GM12878 (cell line): Measurements from ENCODE around the gene HOXD13. TPM values are rescaled to one million over a fixed set of nuclear protein-coding genes. Genes with fewer than 3 reads are reported as not detected.

Experiments
- ATAC-seq: fragments of 200-7000 bp; cut with Tn5 transposase; 3 replicates; pipeline ENCODE4 v1.9.1; 2020; ENCODE audit warnings: mild to moderate bottlenecking, moderate library complexity
- BruUV-seq: library from RNA; stranded (reverse); fragments of 400-500 nt; replicated peaks from 2 replicates; lab custom pipeline; 2021; lab: Mats Ljungman, UMichigan
- CTCF ChIA-PET: fragments of 300-600 bp; sonication (Branson Sonifier 250); formaldehyde crosslinking; extraction: SDS; loops from one replicate; lab custom pipeline; 2021; ENCODE audit warnings: inconsistent platforms; lab: Yijun Ruan, JAX
- POLR2A ChIA-PET: fragments of 350-600 bp; formaldehyde crosslinking; extraction: SDS; loops from one replicate; lab custom pipeline; 2021; ENCODE audit warnings: inconsistent platforms; lab: Charles Lee
- RAD21 ChIA-PET: fragments of 300-600 bp; sonication (Branson Sonifier 250); formaldehyde crosslinking; loops from one replicate; lab custom pipeline; 2023; ENCODE audit warnings: antibody characterized with exemption; ENCODE audit not compliant: unreplicated experiment; lab: Charles Lee
- SMC1A ChIA-PET: fragments of 300-600 bp; sonication (Branson Sonifier 250); formaldehyde crosslinking; loops from one replicate; lab custom pipeline; 2023; ENCODE audit not compliant: unreplicated experiment, uncharacterized antibody; lab: Charles Lee
- DNase-seq: peaks from one replicate; pipeline ENCODE4 v3.0.0-alpha.2; 2011; ENCODE audit warnings: low read depth, low spot score
- FAIRE-seq: peaks from 3 replicates; lab custom pipeline; 2011; peaks lifted over from hg19 to GRCh38; lab: Jason Lieb, UNC
- H2AFZ ChIP-seq: 2 replicates; pipeline ENCODE4 v1.6.0; 2011; ENCODE audit warnings: low read depth, low read length, control low read depth; ENCODE audit not compliant: control insufficient read depth
- H3K27ac ChIP-seq: 2 replicates; pipeline ENCODE4 v1.5.1; 2011; ENCODE audit warnings: control low read depth; ENCODE audit not compliant: control insufficient read depth, insufficient read depth
- H3K27me3 ChIP-seq, 2 experiments: replicated peaks in 1 of 2; 2 replicates each; pipeline versions ENCODE4 v1.6.0 to v1.6.1; 2011; ENCODE audit warnings: low read length in 1 of 2; ENCODE audit not compliant: control insufficient read depth in 2 of 2, insufficient read depth in 2 of 2
- H3K36me3 ChIP-seq, 2 experiments: 2 replicates each; pipeline ENCODE4 v1.5.1; 2011; ENCODE audit warnings: low read length in 1 of 2; ENCODE audit not compliant: control insufficient read depth in 2 of 2, insufficient read depth in 2 of 2
- H3K4me1 ChIP-seq: 2 replicates; pipeline ENCODE4 v1.6.1; 2011; ENCODE audit warnings: mild to moderate bottlenecking, low read length, moderate library complexity, mixed read lengths; ENCODE audit not compliant: control insufficient read depth, insufficient read depth
- H3K4me2 ChIP-seq: 2 replicates; pipeline ENCODE4 v1.6.0; 2011; ENCODE audit warnings: control low read depth; ENCODE audit not compliant: control insufficient read depth, insufficient read depth
- H3K4me3 ChIP-seq: fragments of 200-600 bp; sonication (generic); 2 replicates; pipeline ENCODE4 v1.5.1; 2016
- H3K79me2 ChIP-seq: 2 replicates; pipeline ENCODE4 v1.6.0; 2011; ENCODE audit warnings: low read length; ENCODE audit not compliant: control insufficient read depth, insufficient read depth
- H3K9ac ChIP-seq: 2 replicates; pipeline ENCODE4 v1.8.0; 2011; ENCODE audit warnings: low read length, control low read depth, mixed read lengths; ENCODE audit not compliant: control insufficient read depth, insufficient read depth
- H3K9me3 ChIP-seq: replicated peaks from 3 replicates; pipeline ENCODE4 v1.5.1; 2011; ENCODE audit warnings: mild to moderate bottlenecking, low read length; ENCODE audit not compliant: control insufficient read depth, insufficient read depth
- H4K20me1 ChIP-seq: 2 replicates; pipeline ENCODE4 v1.6.0; 2011; ENCODE audit not compliant: control insufficient read depth, insufficient read depth
- CEBPZ ChIP-seq: fragments of 150-350 bp; IDR thresholded peaks from 2 replicates; pipeline ENCODE4 v1.6.1; 2016; ENCODE audit warnings: low read depth, low read length
- CHD1 ChIP-seq: IDR thresholded peaks from 2 replicates; pipeline ENCODE4 v1.6.1; 2012; ENCODE audit warnings: low read depth, low read length, improper control_type of control experiment
- MTA3 ChIP-seq: IDR thresholded peaks from 2 replicates; pipeline ENCODE4 v1.6.1; 2012; ENCODE audit warnings: low read length, inconsistent platforms, borderline replicate concordance
- MYB ChIP-seq: fragments of 150-350 bp; IDR thresholded peaks from 2 replicates; pipeline ENCODE4 v1.6.1; 2014; ENCODE audit warnings: mild to moderate bottlenecking, low read depth, low read length, borderline replicate concordance
- PAX8 ChIP-seq: fragments of 450-650 bp; IDR thresholded peaks from 2 replicates; pipeline ENCODE4 v1.6.1; 2017; ENCODE audit warnings: mild to moderate bottlenecking, moderate library complexity
- POLR2A ChIP-seq: IDR thresholded peaks from 2 replicates; pipeline ENCODE4 v1.6.1; 2011; ENCODE audit warnings: low read depth, mild to moderate bottlenecking, low read length
- RFX5 ChIP-seq: IDR thresholded peaks from 2 replicates; pipeline ENCODE4 v1.6.1; 2011; ENCODE audit warnings: low read depth, low read length, improper control_type of control experiment
- SMAD5 ChIP-seq: IDR thresholded peaks from 2 replicates; pipeline ENCODE4 v1.6.1; 2016; ENCODE audit warnings: antibody characterized with exemption, low read depth
- SPI1 ChIP-seq: IDR thresholded peaks from 2 replicates; pipeline ENCODE4 v1.6.1; 2011; ENCODE audit warnings: low read depth, mild to moderate bottlenecking, low read length, moderate library complexity, borderline replicate concordance; ENCODE audit not compliant: insufficient read depth
- SRF ChIP-seq, 2 experiments: IDR thresholded peaks; 2 replicates each; pipeline ENCODE4 v1.6.1; 2011; ENCODE audit warnings: low read depth in 2 of 2, low read length in 2 of 2, mild to moderate bottlenecking in 1 of 2, moderate library complexity in 1 of 2
- TCF7 ChIP-seq: IDR thresholded peaks from 2 replicates; pipeline ENCODE4 v1.6.1; 2014; ENCODE audit warnings: antibody characterized with exemption, borderline replicate concordance
- WGBS: methylation state at CpG from one replicate; pipeline ENCODE4 v1.1.6; 2016; ENCODE audit warnings: low lambda C conversion rate; ENCODE audit not compliant: insufficient replicate concordance, insufficient coverage; ENCODE audit errors: missing lambda C conversion rate; 5-methylcytosine and 5-hydroxymethylcytosine counted together
- in situ Hi-C: fragments of 300-500 bp; cut with MboI; formaldehyde crosslinking; loops from 9 replicates; pipeline ENCODE4 v1.14.3; 2018; ENCODE audit warnings: mixed read lengths
- intact Hi-C: fragments of 100-400 bp; cut with micrococcal nuclease; formaldehyde crosslinking; loops from one replicate; pipeline ENCODE4 v1.14.2; 2022; ENCODE audit not compliant: unreplicated experiment
- polyA plus RNA-seq, 11 experiments: library from polyadenylated mRNA; depleted of rRNA in 4 of 11; unstranded in 6 of 11; stranded (reverse) in 5 of 11; fragments of >200 nt; fragmentation: Nextera tagmentation in 4 of 11; fragmentation: Illumina TruSeq in 1 of 11; extraction: Ambion mirVana in 4 of 11; extraction: Trizol in 1 of 11; gene quantifications; 1 replicate in 1 of 11; 2 replicates in 10 of 11; pipeline versions ENCODE4 v1.2.1 to v1.2.3, GENCODE V29; 2011 to 2016; ENCODE audit warnings: inconsistent platforms in 2 of 11, missing spikeins in 2 of 11, low read depth in 1 of 11
- total RNA-seq, 4 experiments: library from RNA; depleted of rRNA in 3 of 4; stranded (reverse); fragments of >200 nt in 3 of 4; fragmentation: Illumina TruSeq in 1 of 4; extraction: Trizol in 1 of 4; gene quantifications; 2 replicates each; pipeline versions ENCODE4 v1.2.1 to v1.2.3, GENCODE V29; 2013 to 2021

The HOXD13 gene
- total and polyA plus RNA-seq, 10 of the 15 experiments (the other 5 are each of a cell fraction or from before 2014, with no cell fraction given): not detected

DNA sequence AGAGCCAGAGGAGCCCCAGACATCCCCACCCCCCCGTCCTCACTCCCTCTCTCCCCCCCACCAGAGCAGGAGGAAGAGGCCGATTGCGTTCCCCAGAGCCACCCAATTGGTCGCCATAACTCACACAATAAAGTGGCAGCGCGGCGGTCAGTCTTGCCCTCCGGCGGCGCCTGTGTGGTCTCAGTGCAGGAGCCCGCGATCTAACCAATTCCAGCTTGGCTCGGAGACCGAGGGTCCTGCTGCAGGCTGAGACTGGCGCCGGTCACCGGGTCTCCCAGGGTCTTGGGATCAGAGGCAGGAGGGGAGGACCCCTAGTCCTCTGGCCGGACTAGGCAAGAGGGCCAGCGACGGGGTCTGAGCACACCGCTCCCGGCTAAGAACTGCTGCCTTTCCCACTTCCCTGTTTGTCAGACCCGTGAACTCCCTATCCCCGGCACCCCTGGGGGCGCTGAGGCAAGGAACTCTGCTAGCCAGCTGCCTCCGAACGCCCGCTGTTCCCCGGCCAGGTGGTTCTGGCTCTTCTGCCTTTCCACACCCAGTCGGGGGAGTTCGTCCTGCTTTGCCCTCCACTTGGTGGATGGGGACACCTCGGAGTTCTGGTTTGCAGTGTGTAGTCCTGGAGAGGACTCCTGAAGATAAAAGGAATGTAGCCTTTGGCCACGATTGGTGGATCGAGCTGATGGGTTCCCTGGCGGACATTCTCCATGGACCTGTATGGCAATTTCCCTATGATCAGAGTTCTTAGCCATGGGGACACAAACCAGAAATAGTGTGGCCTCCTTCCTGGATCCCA is 6.0 kb downstream of the HOXD13 start:
- RAD21 ChIA-PET: interaction anchor here (0.7 to 3.0 kb wide), 4 partner anchors 409 to 847 kb away, joined by 3 to 50 read pairs (median 6); no protein-coding TSS in a partner anchor
- H3K36me3 ChIP-seq: no peaks in the 10 kb centered on the region
- in situ Hi-C loops (loop anchor here (5.0 kb wide), 2 partner anchors 411 to 731 kb away; no protein-coding TSS in a partner anchor), intact Hi-C loops (no loop called here)
- no peak overlapping the region for H3K4me2 ChIP-seq
- TF ChIP-seq RFX5: no peak
- TF ChIP-seq PAX8: no peak
- TF ChIP-seq MTA3: no peak
- TF ChIP-seq TCF7: no peak
- no peak for TF ChIP-seq MYB
- no peak for TF ChIP-seq SPI1
- no peak for TF ChIP-seq CHD1
- no peak for TF ChIP-seq SMAD5
- TF ChIP-seq SRF (IDR thresholded peaks at IDR 0.05; ENCODE audit: low read depth in 2 of 2, low read length in 2 of 2): no peak
- no peak for TF ChIP-seq POLR2A
- no peak for TF ChIP-seq CEBPZ
- SMC1A ChIA-PET: interaction anchor here (0.8 to 4.7 kb wide), 2 partner anchors 409 to 416 kb away, joined by 3 to 56 read pairs; no protein-coding TSS in a partner anchor
- no peak overlapping the region for H3K4me3 ChIP-seq
- no peaks in the 10 kb centered on the region for H4K20me1 ChIP-seq
- POLR2A ChIA-PET: no interaction called here
- H3K79me2 ChIP-seq: no peaks in the 10 kb centered on the region
- 22% methylated on average over 35 of the region's 35 CpGs for WGBS
- no peak overlapping the region for H3K9ac ChIP-seq
- no peaks in the 10 kb centered on the region; the same call in 2 of the 3 replicates for H3K9me3 ChIP-seq
- BruUV-seq: no TSS peak
- FAIRE-seq: no peak
- peaks cover 12 to 32% of the 10 kb centered on the region in 2 experiments for H3K27me3 ChIP-seq
- no peak for ATAC-seq
- H3K27ac ChIP-seq: no peak overlapping the region
- no peak for DNase-seq
- no peak overlapping the region for H2AFZ ChIP-seq
- CTCF ChIA-PET: interaction anchor here (0.8 to 3.7 kb wide), 8 partner anchors 12 to 847 kb away, joined by 3 to 83 read pairs (median 6); no protein-coding TSS in a partner anchor
- H3K4me1 ChIP-seq: peaks cover 3% of the 10 kb centered on the region; the same call in 1 of the 2 replicates
